NCI-H1694 treated with DMSO at 0.1 percent for 48 hours (cell line): ENCODE data around the gene CYP27C1.

Experiments used
- DNase-seq: peaks from one replicate; lab custom pipeline; 2025; lab: John Stamatoyannopoulos, UW

The CYP27C1 gene

GRCh38 chr2:127193164-127193966, 26.7 kb downstream of the CYP27C1 start:
- no peak for DNase-seq

GRCh38 chr2:127191331-127192219, 28.5 kb downstream of the CYP27C1 start:
- no peak for DNase-seq

- no peak for DNase-seq
Observed at GRCh38 chr2:127188797-127189196, 31.3 kb downstream of the CYP27C1 start.

GRCh38 chr2:127187831-127188230, 32.3 kb downstream of the CYP27C1 start:
- no peak for DNase-seq

- DNase-seq = no peak
Observed at GRCh38 chr2:127187081-127187775, 32.9 kb downstream of the CYP27C1 start.

- DNase-seq = no peak
Observed at GRCh38 chr2:127185705-127186104, 34.4 kb downstream of the CYP27C1 start.

GRCh38 chr2:127185093-127185492, 35.0 kb downstream of the CYP27C1 start:
- DNase-seq = no peak

GRCh38 chr2:127183771-127184170, 36.3 kb downstream of the CYP27C1 start:
- no peak for DNase-seq

GRCh38 chr2:127182626-127183458, 37.3 kb downstream of the CYP27C1 start:
- no peak for DNase-seq

GRCh38 chr2:127181851-127182250, 38.2 kb downstream of the CYP27C1 start:
- DNase-seq = no peak

- DNase-seq = no peak
Observed at GRCh38 chr2:127179766-127180165, 40.3 kb downstream of the CYP27C1 start.

GRCh38 chr2:127177617-127178263, 42.4 kb downstream of the CYP27C1 start:
- DNase-seq = no peak

GRCh38 chr2:127176371-127177311, 43.5 kb downstream of the CYP27C1 start:
- DNase-seq = peak; percentile 24

GRCh38 chr2:127175751-127176354, 44.2 kb downstream of the CYP27C1 start:
- DNase-seq = no peak

- DNase-seq = no peak
Observed at GRCh38 chr2:127175041-127175721, 44.9 kb downstream of the CYP27C1 start.

GRCh38 chr2:127174640-127175039, 45.5 kb downstream of the CYP27C1 start:
- no peak for DNase-seq

GRCh38 chr2:127174136-127174535, 46.0 kb downstream of the CYP27C1 start:
- DNase-seq = no peak

GRCh38 chr2:127173057-127173456, 47.0 kb downstream of the CYP27C1 start:
- no peak for DNase-seq

- no peak for DNase-seq
Observed at GRCh38 chr2:127172306-127172705, 47.8 kb downstream of the CYP27C1 start.
